Inflammatory macrophage (primary cell): Measurements from ENCODE around the gene FAM149B1.

ENCODE experiments used
- DNase-seq, 2 donors: peaks; one replicate each; pipeline ENCODE4 v3.0.0-alpha.2; 2020 to 2022

The FAM149B1 gene

DNA sequence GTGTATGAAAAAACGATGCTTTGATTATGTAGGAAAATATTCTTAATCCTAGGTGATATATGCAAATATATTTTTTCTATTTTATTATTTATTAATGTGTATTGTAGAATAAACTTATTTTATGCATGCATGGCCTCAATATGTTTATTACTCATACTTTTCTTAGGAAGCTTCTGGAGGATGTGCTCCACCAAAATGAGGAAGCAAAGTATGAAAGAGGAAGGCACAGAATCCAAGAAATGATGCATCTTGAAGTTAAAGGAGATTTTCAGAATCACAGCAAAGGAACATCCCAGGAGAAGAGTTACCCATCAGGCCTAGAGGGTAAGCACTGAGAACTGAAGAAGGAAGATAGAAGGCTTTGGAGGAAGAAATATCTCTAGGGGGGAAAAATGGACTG is 119.5 kb downstream of the FAM149B1 start:
- peak; percentile 41 to 65 for DNase-seq

DNA sequence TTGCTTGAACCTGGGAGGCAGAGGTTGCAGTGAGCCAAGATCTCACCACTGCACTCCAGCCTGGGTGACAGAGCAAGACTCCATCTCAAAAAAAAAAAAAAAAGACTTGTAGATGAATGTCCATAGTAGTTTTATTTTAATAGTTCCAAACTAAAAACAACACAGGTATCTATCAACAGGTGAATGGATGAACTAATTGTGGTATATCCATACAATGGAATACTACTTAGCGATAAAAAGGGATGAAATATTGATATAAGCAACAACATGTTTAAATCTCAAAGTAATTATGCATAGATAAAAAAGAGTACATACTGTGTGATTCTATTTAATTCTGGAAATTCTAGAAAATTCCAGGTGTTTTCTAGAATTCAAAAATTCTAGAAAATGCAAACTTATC is 122.0 kb downstream of the FAM149B1 start:
- no peak for DNase-seq

DNA sequence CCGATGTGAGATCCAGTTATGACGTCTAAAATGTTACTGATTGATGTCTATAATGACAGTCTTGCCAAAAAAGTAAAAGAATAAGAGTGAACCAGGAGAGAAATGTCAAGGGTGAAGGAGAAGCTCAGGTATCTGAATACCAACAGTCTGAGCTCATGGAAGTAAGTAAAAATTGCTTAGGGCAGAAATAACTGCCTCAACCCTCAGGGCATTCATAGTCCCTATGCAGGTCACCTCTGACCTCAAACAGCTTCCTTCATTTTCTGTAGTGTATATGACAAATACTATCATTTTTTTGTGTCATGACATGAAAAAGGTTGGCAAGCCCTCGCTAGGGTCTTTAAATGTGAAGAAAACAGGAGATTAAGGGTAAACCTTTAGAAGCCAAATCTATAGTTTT is 125.5 kb downstream of the FAM149B1 start:
- DNase-seq: no peak
